HUES64 (cell line): ENCODE measurements around the gene NGFR.
A peak's percentile ranks its signal among the peaks of the same experiment; 100 is the strongest.

ENCODE experiments used
- H3K27ac ChIP-seq: 2 replicates; pipeline ENCODE4 v1.7.0; 2013; ENCODE audit warnings: low read depth, low read length, inconsistent platforms
- H3K27me3 ChIP-seq: 2 replicates; pipeline ENCODE4 v1.6.1; 2013; ENCODE audit warnings: mild to moderate bottlenecking, low read length; ENCODE audit not compliant: insufficient read depth
- H3K36me3 ChIP-seq: 2 replicates; pipeline ENCODE4 v1.6.1; 2013; ENCODE audit warnings: mild to moderate bottlenecking, low read length; ENCODE audit not compliant: insufficient read depth
- H3K4me1 ChIP-seq: 2 replicates; pipeline ENCODE4 v1.6.1; 2013; ENCODE audit warnings: mild to moderate bottlenecking, low read length, moderate library complexity; ENCODE audit not compliant: insufficient read depth
- H3K4me3 ChIP-seq: 2 replicates; pipeline ENCODE4 v1.5.1; 2013; ENCODE audit warnings: mild to moderate bottlenecking, low read length, moderate library complexity
- H3K9ac ChIP-seq: 2 replicates; pipeline ENCODE4 v1.6.1; 2013; ENCODE audit warnings: mild to moderate bottlenecking, low read depth, low read length
- H3K9me3 ChIP-seq: 2 replicates; pipeline ENCODE4 v1.6.1; 2013; ENCODE audit warnings: low read depth, low read length; ENCODE audit not compliant: insufficient read depth
- WGBS: fragments of 150-250, 120-280 bp; methylation state at CpG from one replicate; pipeline ENCODE4 v1.1.7; 2013; ENCODE audit warnings: missing lambda C conversion rate; 5-methylcytosine and 5-hydroxymethylcytosine counted together

NGFR gene

GRCh38 chr17:49510720-49511110 is 15.6 kb downstream of the NGFR start:
- H3K4me3 ChIP-seq: no peak overlapping the region
- no peak overlapping the region for H3K9ac ChIP-seq
- H3K9me3 ChIP-seq: no peaks in the 10 kb centered on the region
- H3K36me3 ChIP-seq: no peaks in the 10 kb centered on the region
- H3K27me3 ChIP-seq: no peaks in the 10 kb centered on the region
- WGBS: 88% methylated on average over 5 of the region's 5 CpGs
- peaks cover 40% of the 10 kb centered on the region for H3K4me1 ChIP-seq
- H3K27ac ChIP-seq: no peak overlapping the region

DNA sequence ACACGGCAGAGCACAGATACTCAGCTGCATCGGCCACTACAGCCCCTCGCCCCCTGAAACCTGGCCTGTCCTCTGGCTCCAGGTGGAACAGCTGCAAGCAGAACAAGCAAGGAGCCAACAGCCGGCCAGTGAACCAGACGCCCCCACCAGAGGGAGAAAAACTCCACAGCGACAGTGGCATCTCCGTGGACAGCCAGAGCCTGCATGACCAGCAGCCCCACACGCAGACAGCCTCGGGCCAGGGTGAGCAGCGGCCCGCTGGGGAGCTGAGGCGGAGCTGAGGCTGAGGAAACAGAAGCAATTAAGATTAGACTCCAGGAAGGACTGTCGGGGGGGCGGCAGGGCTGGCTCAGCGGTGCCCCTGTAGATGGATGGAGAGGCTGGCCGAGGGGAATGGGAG is 16.7 kb downstream of the NGFR start:
- no peak overlapping the region for H3K4me3 ChIP-seq
- H3K9ac ChIP-seq: no peak overlapping the region
- H3K4me1 ChIP-seq: peaks cover 42% of the 10 kb centered on the region
- H3K27me3 ChIP-seq: no peaks in the 10 kb centered on the region
- H3K36me3 ChIP-seq: no peaks in the 10 kb centered on the region
- H3K9me3 ChIP-seq: no peaks in the 10 kb centered on the region
- WGBS: 59% methylated on average over 16 of the region's 16 CpGs
- H3K27ac ChIP-seq: no peak overlapping the region

DNA sequence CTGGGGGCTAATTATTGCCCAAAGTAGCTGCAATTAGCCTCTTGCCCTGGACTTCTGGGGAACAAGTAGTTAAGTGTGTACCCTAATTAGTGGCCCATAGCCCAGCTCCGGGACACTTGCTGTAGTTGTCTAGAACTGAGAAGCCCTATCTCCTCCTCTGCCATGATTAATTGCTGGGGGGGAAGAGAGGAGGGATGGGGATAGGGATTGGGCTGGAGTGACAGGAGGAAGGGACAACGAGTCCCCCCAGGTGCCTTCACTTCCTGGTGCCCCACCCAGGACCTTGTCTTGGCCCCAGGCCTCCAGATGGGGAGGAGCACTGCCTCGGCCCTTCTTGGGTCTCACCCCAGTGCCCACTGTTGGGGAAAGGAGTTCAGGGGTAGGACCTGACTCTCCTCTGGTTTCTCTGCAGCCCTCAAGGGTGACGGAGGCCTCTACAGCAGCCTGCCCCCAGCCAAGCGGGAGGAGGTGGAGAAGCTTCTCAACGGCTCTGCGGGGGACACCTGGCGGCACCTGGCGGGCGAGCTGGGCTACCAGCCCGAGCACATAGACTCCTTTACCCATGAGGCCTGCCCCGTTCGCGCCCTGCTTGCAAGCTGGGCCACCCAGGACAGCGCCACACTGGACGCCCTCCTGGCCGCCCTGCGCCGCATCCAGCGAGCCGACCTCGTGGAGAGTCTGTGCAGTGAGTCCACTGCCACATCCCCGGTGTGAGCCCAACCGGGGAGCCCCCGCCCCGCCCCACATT is 17.4 kb downstream of the NGFR start:
- Histone ChIP-seq H3K27ac (no peak overlapping the region), H3K4me3 (no peak overlapping the region), H3K36me3 (no peaks in the 10 kb centered on the region), H3K4me1 (peaks cover 39% of the 10 kb centered on the region), H3K9me3 (no peaks in the 10 kb centered on the region), H3K27me3 (no peaks in the 10 kb centered on the region), H3K9ac (no peak overlapping the region)
- 82% methylated on average over 26 of the region's 26 CpGs for WGBS

- no peaks in the 10 kb centered on the region for H3K27me3 ChIP-seq
- peaks cover 33% of the 10 kb centered on the region for H3K4me1 ChIP-seq
- H3K4me3 ChIP-seq: no peak overlapping the region
- H3K36me3 ChIP-seq: no peaks in the 10 kb centered on the region
- 87% methylated on average over 6 of the region's 6 CpGs for WGBS
- no peak overlapping the region for H3K27ac ChIP-seq
- no peaks in the 10 kb centered on the region for H3K9me3 ChIP-seq
- no peak overlapping the region for H3K9ac ChIP-seq
These were observed 17.9 kb downstream of the NGFR start for GRCh38 chr17:49513044-49513395.

DNA sequence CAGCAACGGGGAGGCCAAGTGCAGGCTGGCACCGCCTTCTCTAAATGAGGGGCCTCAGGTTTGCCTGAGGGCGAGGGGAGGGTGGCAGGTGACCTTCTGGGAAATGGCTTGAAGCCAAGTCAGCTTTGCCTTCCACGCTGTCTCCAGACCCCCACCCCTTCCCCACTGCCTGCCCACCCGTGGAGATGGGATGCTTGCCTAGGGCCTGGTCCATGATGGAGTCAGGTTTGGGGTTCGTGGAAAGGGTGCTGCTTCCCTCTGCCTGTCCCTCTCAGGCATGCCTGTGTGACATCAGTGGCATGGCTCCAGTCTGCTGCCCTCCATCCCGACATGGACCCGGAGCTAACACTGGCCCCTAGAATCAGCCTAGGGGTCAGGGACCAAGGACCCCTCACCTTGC is 18.5 kb downstream of the NGFR start:
- Histone ChIP-seq H3K9ac (no peak overlapping the region), H3K4me1 (peaks cover 32% of the 10 kb centered on the region), H3K27ac (no peak overlapping the region), H3K36me3 (no peaks in the 10 kb centered on the region), H3K27me3 (no peaks in the 10 kb centered on the region), H3K4me3 (no peak overlapping the region), H3K9me3 (no peaks in the 10 kb centered on the region)
- 88% methylated on average over 8 of the region's 8 CpGs for WGBS

DNA sequence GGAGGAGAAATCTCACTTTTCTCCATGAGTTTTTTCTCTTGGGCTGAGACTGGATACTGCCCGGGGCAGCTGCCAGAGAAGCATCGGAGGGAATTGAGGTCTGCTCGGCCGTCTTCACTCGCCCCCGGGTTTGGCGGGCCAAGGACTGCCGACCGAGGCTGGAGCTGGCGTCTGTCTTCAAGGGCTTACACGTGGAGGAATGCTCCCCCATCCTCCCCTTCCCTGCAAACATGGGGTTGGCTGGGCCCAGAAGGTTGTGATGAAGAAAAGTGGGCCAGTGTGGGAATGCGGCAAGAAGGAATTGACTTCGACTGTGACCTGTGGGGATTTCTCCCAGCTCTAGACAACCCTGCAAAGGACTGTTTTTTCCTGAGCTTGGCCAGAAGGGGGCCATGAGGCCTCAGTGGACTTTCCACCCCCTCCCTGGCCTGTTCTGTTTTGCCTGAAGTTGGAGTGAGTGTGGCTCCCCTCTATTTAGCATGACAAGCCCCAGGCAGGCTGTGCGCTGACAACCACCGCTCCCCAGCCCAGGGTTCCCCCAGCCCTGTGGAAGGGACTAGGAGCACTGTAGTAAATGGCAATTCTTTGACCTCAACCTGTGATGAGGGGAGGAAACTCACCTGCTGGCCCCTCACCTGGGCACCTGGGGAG is 19.1 kb downstream of the NGFR start:
- Histone ChIP-seq H3K4me3 (no peak overlapping the region), H3K36me3 (no peaks in the 10 kb centered on the region), H3K27ac (no peak overlapping the region), H3K9ac (no peak overlapping the region), H3K27me3 (no peaks in the 10 kb centered on the region), H3K4me1 (peaks cover 26% of the 10 kb centered on the region), H3K9me3 (no peaks in the 10 kb centered on the region)
- 62% methylated on average over 15 of the region's 15 CpGs for WGBS

DNA sequence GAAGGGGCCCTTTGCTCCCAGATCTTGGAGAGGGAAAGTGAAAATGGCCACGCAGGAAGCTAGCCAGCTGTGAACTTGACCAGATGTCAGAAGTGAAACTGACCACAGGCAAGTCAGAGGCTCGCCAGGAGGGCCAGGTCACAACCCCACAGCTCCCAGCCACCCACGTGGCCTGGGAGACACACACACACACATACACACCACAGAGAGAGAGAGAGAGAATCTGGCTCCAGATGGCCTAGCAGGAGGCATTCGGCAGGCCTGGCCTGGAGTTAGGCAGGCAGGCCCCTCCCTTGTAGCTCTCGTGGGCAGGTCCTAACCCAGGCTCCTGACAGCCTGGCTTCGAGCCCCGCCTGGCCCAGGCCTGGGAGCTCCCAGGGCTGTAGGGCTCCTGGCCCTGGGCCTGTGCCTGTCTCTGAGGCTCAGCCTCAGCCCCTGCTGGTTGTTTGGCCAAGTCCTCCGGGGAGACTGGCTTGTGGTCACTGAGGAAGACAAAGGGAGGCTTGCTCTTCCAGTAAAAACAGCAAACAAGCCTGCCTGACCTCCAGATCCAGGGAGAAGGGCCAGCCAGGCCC is 20.2 kb downstream of the NGFR start:
- WGBS: 28% methylated on average over 8 of the region's 8 CpGs
- Histone ChIP-seq H3K36me3 (no peaks in the 10 kb centered on the region), H3K4me3 (no peak overlapping the region), H3K27me3 (no peaks in the 10 kb centered on the region), H3K9me3 (no peaks in the 10 kb centered on the region), H3K4me1 (peaks cover 26% of the 10 kb centered on the region), H3K27ac (peak overlapping the region; percentile 3; the same call in 1 of the 2 replicates), H3K9ac (no peak overlapping the region)

- Histone ChIP-seq H3K27me3 (0 out of 2 replicates have a peak, but pooled peaks cover 2% of the 10 kb centered on the region), H3K27ac (no peak overlapping the region), H3K36me3 (no peaks in the 10 kb centered on the region), H3K4me1 (peaks cover 26% of the 10 kb centered on the region), H3K9me3 (no peaks in the 10 kb centered on the region), H3K9ac (no peak overlapping the region), H3K4me3 (no peak overlapping the region)
- 61% methylated on average over 5 of the region's 5 CpGs for WGBS
These were observed 21.1 kb downstream of the NGFR start for GRCh38 chr17:49516180-49516579.

- Histone ChIP-seq H3K27ac (no peak overlapping the region), H3K4me1 (peaks cover 21% of the 10 kb centered on the region), H3K4me3 (no peak overlapping the region), H3K36me3 (no peaks in the 10 kb centered on the region), H3K9me3 (no peaks in the 10 kb centered on the region), H3K9ac (no peak overlapping the region), H3K27me3 (0 out of 2 replicates have a peak, but pooled peaks cover 3% of the 10 kb centered on the region)
- 96% methylated on average over 6 of the region's 6 CpGs for WGBS
These were observed 23.4 kb downstream of the NGFR start for GRCh38 chr17:49518346-49519078.

- Histone ChIP-seq H3K4me1 (peaks cover 11% of the 10 kb centered on the region), H3K4me3 (no peak overlapping the region), H3K9me3 (no peaks in the 10 kb centered on the region), H3K27me3 (0 out of 2 replicates have a peak, but pooled peaks cover 3% of the 10 kb centered on the region), H3K27ac (no peak overlapping the region), H3K9ac (no peak overlapping the region), H3K36me3 (no peaks in the 10 kb centered on the region)
- 90% methylated on average over 7 of the region's 7 CpGs for WGBS
These were observed 24.7 kb downstream of the NGFR start for GRCh38 chr17:49519781-49520180.
